H1 (cell line): ENCODE measurements around the gene MYRF. TPM values are rescaled to one million over a fixed set of nuclear protein-coding genes. Genes with fewer than 3 reads are reported as not detected.

Source experiments
- CTCF ChIA-PET: fragments of 300-600 bp; sonication (Branson Sonifier 250); formaldehyde crosslinking; loops from one replicate; lab custom pipeline; 2021; ENCODE audit not compliant: partially characterized antibody; lab: Charles Lee
- POLR2A ChIA-PET: fragments of 300-600 bp; sonication (Branson Sonifier 250); formaldehyde crosslinking; loops from one replicate; lab custom pipeline; 2021; ENCODE audit warnings: inconsistent platforms; ENCODE audit not compliant: partially characterized antibody; lab: Charles Lee
- DNase-seq, 2 experiments: peaks; one replicate each; pipeline versions ENCODE4 v3.0.0 to v3.0.0-alpha.2; 2010 to 2022; ENCODE audit warnings: low spot score in 2 of 2, low read depth in 1 of 2, mixed read lengths in 1 of 2
- FAIRE-seq: peaks from 2 replicates; lab custom pipeline; 2011; peaks lifted over from hg19 to GRCh38; lab: Jason Lieb, UNC
- H2AFZ ChIP-seq: 2 replicates; pipeline ENCODE4 v1.8.1; 2012; ENCODE audit warnings: low read length, inconsistent platforms
- H2AK5ac ChIP-seq: 2 replicates; pipeline ENCODE4 v1.6.1; 2013; ENCODE audit warnings: low read depth, low read length
- H2BK120ac ChIP-seq: replicated peaks from 2 replicates; pipeline ENCODE3; 2013; ENCODE audit warnings: low read depth, low read length, inconsistent platforms
- H2BK12ac ChIP-seq: 2 replicates; pipeline ENCODE4 v1.6.1; 2013; ENCODE audit warnings: low read depth, low read length
- H2BK15ac ChIP-seq: 2 replicates; pipeline ENCODE4 v1.6.1; 2013; ENCODE audit warnings: low read length
- H2BK20ac ChIP-seq: 2 replicates; pipeline ENCODE4 v1.6.1; 2013; ENCODE audit warnings: low read length
- H2BK5ac ChIP-seq: 2 replicates; pipeline ENCODE4 v1.6.1; 2013; ENCODE audit warnings: low read depth, low read length
- H3K14ac ChIP-seq: 2 replicates; pipeline ENCODE4 v1.6.1; 2013; ENCODE audit warnings: inconsistent platforms; ENCODE audit not compliant: insufficient read length
- H3K18ac ChIP-seq: 2 replicates; pipeline ENCODE4 v1.6.1; 2013; ENCODE audit warnings: low read length; ENCODE audit errors: extremely low read depth
- H3K23ac ChIP-seq: 2 replicates; pipeline ENCODE4 v1.6.1; 2013; ENCODE audit warnings: inconsistent platforms; ENCODE audit not compliant: insufficient read length
- H3K23me2 ChIP-seq: 2 replicates; pipeline ENCODE4 v1.6.1; 2013; ENCODE audit warnings: low read depth, low read length
- H3K27ac ChIP-seq: 2 replicates; pipeline ENCODE4 v1.6.1; 2011; ENCODE audit warnings: low read depth, low read length, inconsistent platforms
- H3K27me3 ChIP-seq, 4 experiments: replicated peaks in 1 of 4; 1 replicate in 1 of 4; 2 replicates in 3 of 4; pipeline versions ENCODE4 v1.6.1 to v1.8.1; 2011 to 2013; ENCODE audit warnings: low read length in 3 of 4, mild to moderate bottlenecking in 3 of 4, inconsistent platforms in 2 of 4, mixed read lengths in 2 of 4, moderate library complexity in 1 of 4; ENCODE audit not compliant: control insufficient read depth in 3 of 4, insufficient read depth in 3 of 4; ENCODE audit errors: extremely low read depth in 1 of 4
- H3K36me3 ChIP-seq, 4 experiments: 2 replicates each; pipeline versions ENCODE4 v1.6.1 to v1.8.1; 2011 to 2013; ENCODE audit warnings: mild to moderate bottlenecking in 4 of 4, low read length in 3 of 4, moderate library complexity in 2 of 4, control low read depth in 1 of 4, inconsistent platforms in 1 of 4; ENCODE audit not compliant: insufficient read depth in 4 of 4, control insufficient read depth in 2 of 4
- H3K4ac ChIP-seq: replicated peaks from 2 replicates; pipeline ENCODE3; 2013; ENCODE audit warnings: low read length, low read depth, mixed read lengths, inconsistent platforms; ENCODE audit not compliant: insufficient read length
- H3K4me1 ChIP-seq, 4 experiments: replicated peaks in 1 of 4; 1 replicate in 1 of 4; 2 replicates in 3 of 4; pipeline versions ENCODE4 v1.6.1 to v1.8.1; 2011 to 2013; ENCODE audit warnings: low read length in 3 of 4, inconsistent platforms in 2 of 4, mixed read lengths in 1 of 4; ENCODE audit not compliant: insufficient read depth in 4 of 4, control insufficient read depth in 3 of 4
- H3K4me2 ChIP-seq, 2 experiments: 2 replicates each; pipeline versions ENCODE4 v1.6.1 to v1.8.1; 2011 to 2013; ENCODE audit warnings: low read depth in 2 of 2, low read length in 2 of 2, control low read depth in 1 of 2, inconsistent platforms in 1 of 2, mild to moderate bottlenecking in 1 of 2; ENCODE audit not compliant: insufficient read depth in 1 of 2
- H3K4me3 ChIP-seq, 4 experiments: fragments of 200-600, 300-600 bp in 1 of 4; sonication (generic), shearing (Covaris generic), sonication (Bioruptor Twin) in 1 of 4; 2 replicates each; pipeline versions ENCODE4 v1.5.1 to v1.8.1; 2011 to 2016; ENCODE audit warnings: low read length in 4 of 4, low read depth in 3 of 4, control low read depth in 2 of 4, inconsistent platforms in 2 of 4, mild to moderate bottlenecking in 2 of 4, mixed read lengths in 1 of 4, moderate library complexity in 1 of 4; ENCODE audit not compliant: insufficient read depth in 2 of 4; ENCODE audit errors: extremely low read depth in 1 of 4
- H3K56ac ChIP-seq: replicated peaks from 2 replicates; pipeline ENCODE3; 2013; ENCODE audit warnings: low read depth, mild to moderate bottlenecking, mixed read lengths, low read length, inconsistent platforms; ENCODE audit not compliant: insufficient read length
- H3K79me1 ChIP-seq: 2 replicates; pipeline ENCODE4 v1.6.1; 2013; ENCODE audit warnings: low read depth, low read length, control low read depth
- H3K79me2 ChIP-seq, 2 experiments: 2 replicates each; pipeline versions ENCODE4 v1.6.1 to v1.8.1; 2012 to 2013; ENCODE audit warnings: low read length in 2 of 2, mild to moderate bottlenecking in 2 of 2, inconsistent platforms in 1 of 2; ENCODE audit not compliant: insufficient read depth in 2 of 2, control insufficient read depth in 1 of 2
- H3K9ac ChIP-seq, 4 experiments: replicated peaks in 1 of 4; 1 replicate in 1 of 4; 2 replicates in 3 of 4; pipeline versions ENCODE4 v1.6.1 to v1.8.1; 2011 to 2013; ENCODE audit warnings: low read depth in 3 of 4, low read length in 3 of 4, control low read depth in 2 of 4, mild to moderate bottlenecking in 2 of 4, moderate library complexity in 2 of 4, inconsistent platforms in 1 of 4; ENCODE audit errors: extremely low read depth in 1 of 4
- H3K9me3 ChIP-seq, 2 experiments: 2 replicates each; pipeline versions ENCODE4 v1.6.1 to v1.8.1; 2012 to 2013; ENCODE audit warnings: mild to moderate bottlenecking in 2 of 2, moderate library complexity in 2 of 2, control low read depth in 1 of 2, inconsistent platforms in 1 of 2, low read depth in 1 of 2, low read length in 1 of 2, mixed read lengths in 1 of 2; ENCODE audit not compliant: insufficient read depth in 2 of 2
- H4K20me1 ChIP-seq, 2 experiments: replicated peaks in 1 of 2; 2 replicates each; pipeline versions ENCODE3 to v1.8.1; 2011 to 2013; ENCODE audit warnings: inconsistent platforms in 2 of 2, low read length in 2 of 2, mild to moderate bottlenecking in 1 of 2; ENCODE audit not compliant: insufficient read depth in 2 of 2, control insufficient read depth in 1 of 2
- H4K5ac ChIP-seq: 2 replicates; pipeline ENCODE4 v1.6.1; 2013; ENCODE audit warnings: low read length, low read depth, mixed read lengths, inconsistent platforms; ENCODE audit not compliant: insufficient read length
- H4K8ac ChIP-seq: 2 replicates; pipeline ENCODE4 v1.8.0; 2013; ENCODE audit warnings: mild to moderate bottlenecking, moderate library complexity, low read length, inconsistent platforms; ENCODE audit not compliant: insufficient read depth; ENCODE audit errors: extremely low read depth
- H4K91ac ChIP-seq: replicated peaks from 2 replicates; pipeline ENCODE3; 2013; ENCODE audit warnings: low read length, mixed read lengths, inconsistent platforms; ENCODE audit not compliant: insufficient read length
- BCL11A ChIP-seq, 2 experiments: IDR thresholded peaks; one replicate each; pipeline ENCODE4 v1.6.1; 2011; ENCODE audit warnings: low read depth in 2 of 2, low read length in 2 of 2, mild to moderate bottlenecking in 2 of 2
- POLR2AphosphoS5 ChIP-seq: IDR thresholded peaks from 2 replicates; pipeline ENCODE4 v1.6.1; 2011; ENCODE audit warnings: low read depth, low read length
- RNF2 ChIP-seq: fragments of 200-900, 300-1000 bp; sonication (generic); IDR thresholded peaks from 2 replicates; pipeline ENCODE4 v1.7.1; 2016; ENCODE audit warnings: borderline replicate concordance, low read depth, mild to moderate bottlenecking, antibody characterized with exemption, low read length; ENCODE audit not compliant: poor library complexity, severe bottlenecking; ENCODE audit errors: missing control alignments
- TBP ChIP-seq: IDR thresholded peaks from 2 replicates; pipeline ENCODE4 v1.6.1; 2011; ENCODE audit warnings: low read depth, low read length, improper control_type of control experiment
- WGBS, 2 experiments: shearing (Covaris generic) in 1 of 2; methylation state at CpG; one replicate each; pipeline versions ENCODE4 v1.1.6 to v1.1.7; 2013 to 2015; ENCODE audit warnings: low lambda C conversion rate in 2 of 2, mixed read lengths in 2 of 2, inconsistent platforms in 1 of 2, low coverage in 1 of 2, missing lambda C conversion rate in 1 of 2; ENCODE audit not compliant: insufficient replicate concordance in 2 of 2, insufficient coverage in 1 of 2, insufficient read length in 1 of 2; ENCODE audit errors: extremely low coverage in 1 of 2, missing lambda C conversion rate in 1 of 2; 5-methylcytosine and 5-hydroxymethylcytosine counted together
- polyA plus RNA-seq, 7 experiments: library from polyadenylated mRNA; depleted of rRNA in 3 of 7; stranded (reverse) in 5 of 7; unstranded in 2 of 7; fragments of >200 nt in 5 of 7; fragments of 200-250 nt in 2 of 7; gene quantifications; 1 replicate in 5 of 7; 2 replicates in 1 of 7; 4 replicates in 1 of 7; pipeline versions ENCODE4 v1.2.1 to v1.2.3, GENCODE V29; 2011 to 2013; ENCODE audit warnings: missing spikeins in 2 of 7, mixed read lengths in 2 of 7
- total RNA-seq: library from RNA; stranded (reverse); fragmentation: NEBNext Ultra II Directional; extraction: Animal tissue kit (Norgen Biotek cat#: 25700); gene quantifications from 2 replicates; pipeline ENCODE4 v1.2.1, GENCODE V29; 2021

The MYRF gene
- total and polyA plus RNA-seq, 2 of the 8 experiments (the other 6 are each of a cell fraction or from before 2014, with no cell fraction given) = 6.0 to 6.1 TPM

DNA sequence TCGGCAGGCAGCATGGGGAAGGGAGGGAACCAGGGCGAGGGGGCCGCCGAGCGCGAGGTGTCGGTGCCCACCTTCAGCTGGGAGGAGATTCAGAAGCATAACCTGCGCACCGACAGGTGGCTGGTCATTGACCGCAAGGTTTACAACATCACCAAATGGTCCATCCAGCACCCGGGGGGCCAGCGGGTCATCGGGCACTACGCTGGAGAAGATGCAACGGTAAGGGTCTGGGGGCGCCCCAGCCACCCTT lies 75.9 kb downstream of the MYRF start:
- Histone ChIP-seq H3K4me2 (peak overlapping the region; percentile 96 to 98), H4K91ac (peak overlapping the region; percentile 99), H3K56ac (peak overlapping the region; percentile 98), H3K23me2 (peaks cover 14% of the 10 kb centered on the region), H3K27me3 (no peaks in the 10 kb centered on the region), H3K27ac (peak overlapping the region; percentile 74), H3K79me1 (peaks cover 15% of the 10 kb centered on the region), H3K36me3 (peaks cover under 1 to 4% (median 4%) of the 10 kb centered on the region in 4 experiments; a peak in 2 of 8 replicates), H2AK5ac (0 out of 2 replicates have a peak overlapping the region, but pooled peaks have one; percentile 28), H3K4me3 (peak overlapping the region; percentile 77 to 96 (median 86)), H3K9ac (peak overlapping the region; percentile 82 to 88 (median 84)), H4K5ac (peak overlapping the region; percentile 19), H3K23ac (no peak overlapping the region), H3K4me1 (peaks cover 9 to 34% (median 21%) of the 10 kb centered on the region in 4 experiments), H2BK15ac (peak overlapping the region; percentile 90; the same call in 1 of the 2 replicates), H3K14ac (no peak overlapping the region), H4K8ac (peak overlapping the region; percentile 91), H2BK12ac (no peak overlapping the region; the same call in 1 of the 2 replicates), H4K20me1 (peaks cover 10 to 29% of the 10 kb centered on the region in 2 experiments), H3K79me2 (peaks cover 29 to 51% of the 10 kb centered on the region in 2 experiments), H2BK5ac (peak overlapping the region; percentile 71), H3K18ac (peak overlapping the region; percentile 100), H2BK120ac (peak overlapping the region; percentile 66), H3K4ac (peak overlapping the region; percentile 86), H2AFZ (no peak overlapping the region), H3K9me3 (no peaks in the 10 kb centered on the region), H2BK20ac (no peak overlapping the region)
- ChIA-PET POLR2A (interaction anchor here (0.7 to 9.9 kb wide), 14 partner anchors 11 to 115 kb away, joined by 3 to 210 read pairs (median 7); partner anchors contain the start of genes FADS1, FEN1 and TMEM258), CTCF (interaction anchor here (0.9 to 3.2 kb wide), 8 partner anchors 10 to 38 kb away, joined by 3 to 16 read pairs (median 4); partner anchors contain the start of gene FADS1)
- 3% methylated on average over 16 of the region's 16 CpGs; no CpG with 5 or more reads in 1 of the 2 experiments for WGBS, 2 experiments
- FAIRE-seq (no peak), DNase-seq (no peak)
- no peak for TF ChIP-seq BCL11A (IDR thresholded peaks at IDR 0.05; ENCODE audit: low read depth in 2 of 2, low read length in 2 of 2)
- TF ChIP-seq POLR2AphosphoS5 = peak; percentile 69; the same call in 1 of the 2 replicates
- TF ChIP-seq TBP = no peak
- TF ChIP-seq RNF2 = no peak
